ENCODE data around the gene FAM78A.
"Not testable (repeated sequence)": the region's sequence is repeated elsewhere in the genome, so short reads cannot be mapped to it uniquely, and the experiment has no call there.

FAM78A gene

DNA sequence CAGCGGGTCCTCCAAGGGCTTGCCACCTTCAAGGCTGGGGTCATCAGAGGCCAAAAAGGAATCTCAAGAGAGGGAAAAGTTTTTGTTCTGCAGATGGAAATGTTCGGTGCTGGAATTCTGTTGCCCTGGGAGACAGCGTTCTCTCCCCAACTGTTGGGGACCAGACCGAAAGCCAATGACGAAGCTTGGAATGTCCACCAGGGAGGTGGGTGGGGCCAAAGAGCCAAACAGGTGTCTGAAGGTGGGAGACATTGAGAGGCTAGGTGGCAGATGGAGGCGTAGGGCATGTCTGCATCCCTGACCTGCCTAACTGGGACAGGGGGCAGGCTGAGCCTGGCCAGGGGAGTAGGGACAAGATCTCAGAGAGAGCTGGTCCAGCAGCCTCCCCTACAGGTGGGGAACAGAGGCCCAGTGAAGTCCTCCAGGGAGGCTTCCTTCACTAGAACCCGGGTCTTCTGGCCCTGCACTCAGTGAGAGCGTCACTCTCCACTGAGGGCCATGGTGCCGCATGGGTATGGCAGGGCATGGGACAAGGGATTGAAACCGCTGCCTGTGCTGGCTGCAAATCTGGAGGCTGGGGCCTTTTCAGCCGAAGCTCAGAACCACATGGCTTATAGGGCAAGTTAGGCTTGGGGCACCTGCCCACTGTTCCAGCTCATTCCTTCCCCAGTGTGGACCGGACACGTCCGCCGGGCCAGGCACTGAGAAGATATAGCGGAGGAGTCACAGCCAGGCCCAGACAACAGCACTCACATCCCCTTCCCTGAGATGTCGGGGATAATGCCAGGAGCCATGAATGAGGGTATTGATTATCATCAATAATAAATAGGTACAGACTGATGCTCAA, 5.0 kb upstream of the FAM78A start:
- DNase-seq (ENCODE audit: low spot score) = no peak

DNA sequence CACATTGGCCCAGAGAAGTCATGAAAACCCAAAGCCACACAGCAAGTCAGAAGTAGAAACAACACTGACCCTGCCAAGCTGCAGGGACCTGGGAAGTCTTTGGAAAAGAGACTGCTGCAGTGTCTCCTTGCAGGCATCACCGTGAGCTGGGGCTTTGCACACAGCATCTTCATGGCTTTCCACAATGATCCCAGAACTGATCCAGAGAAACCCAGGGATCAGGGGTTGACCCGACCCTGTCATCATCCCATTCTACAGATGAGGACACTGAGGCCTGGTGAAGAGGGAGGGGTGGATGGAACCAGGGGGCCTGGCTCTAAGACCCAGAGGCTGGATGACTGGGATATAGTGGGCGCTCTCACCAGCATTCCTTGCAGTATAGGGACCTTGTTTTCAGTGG, 4.3 kb upstream of the FAM78A start:
- no peak for DNase-seq (ENCODE audit: low spot score)

DNA sequence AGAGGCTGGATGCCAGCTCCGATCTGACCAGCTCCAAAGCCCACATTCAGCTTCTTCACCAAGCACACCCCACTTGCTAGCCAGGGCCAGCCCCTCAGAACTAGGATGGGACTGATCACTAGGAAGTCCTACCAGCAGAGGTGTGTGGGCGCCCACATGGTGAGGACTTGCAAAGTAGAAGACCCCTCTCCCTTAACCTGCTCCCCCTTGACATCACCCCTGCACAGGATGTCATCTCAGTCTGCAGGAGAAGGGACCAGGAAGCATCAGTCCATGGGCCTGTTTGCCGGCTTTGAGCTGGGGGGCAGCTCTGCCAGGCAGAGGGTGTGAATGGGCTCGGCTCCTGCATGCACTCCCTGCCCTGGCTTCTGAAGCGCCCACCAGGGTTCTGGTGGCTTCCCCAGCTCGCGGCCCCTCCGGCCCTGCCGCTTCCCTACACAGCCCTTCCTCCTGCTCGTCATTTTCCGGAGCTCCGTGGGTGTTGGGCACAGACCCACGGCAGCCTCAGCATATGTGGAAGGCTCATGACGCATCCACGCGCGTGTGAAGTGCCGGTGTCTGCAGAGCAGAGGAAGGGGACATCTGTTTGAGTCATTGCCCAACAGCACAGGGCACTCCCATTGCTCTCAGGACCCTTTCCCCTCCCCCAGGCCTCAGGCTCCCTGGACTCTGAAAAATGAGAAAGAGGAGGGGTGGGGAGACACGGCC, 3.7 kb upstream of the FAM78A start:
- no peak for DNase-seq (ENCODE audit: low spot score)

GRCh38 chr9:131279196-131279862, 3.0 kb upstream of the FAM78A start:
- no peak for DNase-seq (ENCODE audit: low spot score)

DNA sequence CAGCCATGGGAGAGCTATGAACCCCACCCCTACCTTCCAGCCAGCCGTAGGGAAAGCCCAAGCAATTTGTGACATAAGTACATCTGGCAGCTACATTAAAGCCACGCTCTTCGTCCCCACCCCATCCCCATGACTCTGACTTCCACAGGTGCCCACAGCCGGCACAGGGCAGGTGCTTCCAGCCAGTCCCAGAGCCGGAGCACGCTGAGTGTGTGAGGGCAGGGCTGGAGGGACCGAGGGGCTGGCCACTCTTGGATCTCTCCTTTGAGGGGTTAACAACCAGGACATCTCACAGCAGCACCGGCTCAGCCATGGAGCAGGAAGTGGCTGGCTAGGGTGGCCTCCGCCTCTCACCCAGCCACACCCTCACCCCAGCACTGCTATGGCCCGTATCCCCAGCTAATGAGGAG, 2.4 kb upstream of the FAM78A start:
- no peak for DNase-seq (ENCODE audit: low spot score)

GRCh38 chr9:131277910-131278701, 1.8 kb upstream of the FAM78A start:
- DNase-seq (ENCODE audit: low spot score) = peak; percentile 96

DNA sequence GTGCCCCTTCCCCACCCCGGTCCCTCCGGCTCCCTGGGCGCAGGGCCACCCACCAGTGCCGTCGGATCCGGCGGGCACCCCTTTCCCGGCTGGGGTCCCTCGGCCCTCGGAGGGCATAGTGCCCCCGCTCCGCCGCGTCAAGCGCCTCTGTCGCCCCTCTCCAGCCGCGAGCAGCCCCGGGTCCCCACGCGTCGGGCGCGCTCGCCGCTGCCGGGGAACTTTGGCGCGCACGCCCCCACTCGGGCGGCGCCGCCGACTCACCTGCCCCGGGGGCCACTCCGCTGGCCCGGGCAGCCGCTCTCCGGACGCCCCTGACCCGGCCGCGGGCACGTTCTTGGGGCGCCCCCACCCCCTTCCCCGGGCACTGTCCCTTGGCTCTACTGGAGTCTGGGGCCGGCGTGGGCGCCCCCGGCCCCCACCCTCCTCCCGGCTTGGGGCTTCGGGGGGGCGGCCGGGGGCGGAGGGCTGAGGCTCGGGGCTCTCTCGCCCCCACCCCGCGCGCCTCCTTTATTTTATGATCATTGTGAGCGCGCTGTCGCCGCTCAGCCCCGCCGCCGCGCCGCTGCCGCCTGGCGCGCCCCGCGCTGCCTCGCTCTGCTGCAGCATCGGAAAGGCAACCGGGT, 1.1 kb upstream of the FAM78A start:
- DNase-seq (ENCODE audit: low spot score) = no peak

DNA sequence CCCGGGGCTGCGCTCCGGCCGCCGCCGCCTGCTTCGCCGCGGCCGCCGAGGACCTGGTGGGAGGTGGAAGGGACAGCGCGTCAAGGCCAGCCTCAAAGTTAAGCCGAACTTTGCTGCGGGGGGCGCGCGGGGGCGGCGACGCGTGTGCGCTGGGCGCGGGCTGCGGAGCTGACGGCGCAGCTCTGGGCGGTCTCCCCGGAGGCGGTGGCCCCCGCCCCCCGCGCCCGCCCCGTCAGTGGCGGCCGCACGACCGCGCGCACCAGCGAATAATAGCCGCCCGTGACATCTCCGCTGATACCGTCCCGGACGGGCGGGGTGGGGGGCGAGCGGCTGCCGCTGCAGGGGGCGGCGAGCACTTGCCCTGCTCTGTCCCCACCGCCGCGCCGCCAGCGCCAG, 579 bp upstream of the FAM78A start:
- no peak for DNase-seq (ENCODE audit: low spot score)

- peak; percentile 22 for DNase-seq (ENCODE audit: low spot score)
Measured at GRCh38 chr9:131275332-131276093, 797 bp downstream of the FAM78A start.

GRCh38 chr9:131274674-131275331, 1.5 kb downstream of the FAM78A start:
- DNase-seq (ENCODE audit: low spot score) = no peak

- no peak for DNase-seq (ENCODE audit: low spot score)
Measured at GRCh38 chr9:131273856-131274673, 2.2 kb downstream of the FAM78A start.

GRCh38 chr9:131273146-131273855, 3.0 kb downstream of the FAM78A start:
- DNase-seq (ENCODE audit: low spot score) = no peak

- no peak for DNase-seq (ENCODE audit: low spot score)
Measured at GRCh38 chr9:131272212-131272611, 4.1 kb downstream of the FAM78A start.

DNA sequence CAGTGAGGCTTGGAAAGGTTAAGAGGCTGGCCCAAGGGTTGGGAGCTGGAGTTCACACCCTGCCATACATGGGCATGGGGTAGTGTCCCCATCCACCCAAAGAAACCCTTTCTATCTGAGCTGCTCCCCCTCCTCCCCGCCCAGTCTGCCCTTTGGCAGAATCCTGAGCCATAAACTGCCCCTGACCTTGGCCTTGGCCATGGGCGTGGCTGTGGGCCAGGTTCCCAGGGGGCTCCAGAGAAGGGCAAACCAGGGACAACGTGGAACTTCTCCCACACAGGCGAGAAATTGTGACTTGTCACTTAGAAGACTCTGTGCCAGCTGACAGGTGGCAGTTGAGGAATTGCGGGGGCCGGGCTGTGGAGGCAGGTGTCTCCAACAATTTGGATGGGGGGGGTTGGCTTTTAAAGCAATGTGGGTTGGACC, 4.8 kb downstream of the FAM78A start:
- no peak for DNase-seq (ENCODE audit: low spot score)

DNA sequence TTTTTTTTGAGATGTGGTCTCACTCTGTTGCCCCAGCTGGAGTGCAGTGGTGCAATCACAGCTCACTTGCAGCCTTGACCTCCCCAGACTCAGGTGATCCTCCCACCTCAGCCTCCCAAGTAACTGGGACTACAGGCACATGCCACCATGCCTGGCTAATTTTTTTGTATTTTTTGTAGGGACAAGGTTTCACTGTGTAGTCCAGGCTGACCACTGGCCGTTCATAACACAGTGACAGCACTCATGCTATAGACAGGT, 5.4 kb downstream of the FAM78A start:
- not testable (repeated sequence) for DNase-seq (ENCODE audit: low spot score)

- no peak for DNase-seq (ENCODE audit: low spot score)
Measured at GRCh38 chr9:131270171-131271015, 5.9 kb downstream of the FAM78A start.

DNA sequence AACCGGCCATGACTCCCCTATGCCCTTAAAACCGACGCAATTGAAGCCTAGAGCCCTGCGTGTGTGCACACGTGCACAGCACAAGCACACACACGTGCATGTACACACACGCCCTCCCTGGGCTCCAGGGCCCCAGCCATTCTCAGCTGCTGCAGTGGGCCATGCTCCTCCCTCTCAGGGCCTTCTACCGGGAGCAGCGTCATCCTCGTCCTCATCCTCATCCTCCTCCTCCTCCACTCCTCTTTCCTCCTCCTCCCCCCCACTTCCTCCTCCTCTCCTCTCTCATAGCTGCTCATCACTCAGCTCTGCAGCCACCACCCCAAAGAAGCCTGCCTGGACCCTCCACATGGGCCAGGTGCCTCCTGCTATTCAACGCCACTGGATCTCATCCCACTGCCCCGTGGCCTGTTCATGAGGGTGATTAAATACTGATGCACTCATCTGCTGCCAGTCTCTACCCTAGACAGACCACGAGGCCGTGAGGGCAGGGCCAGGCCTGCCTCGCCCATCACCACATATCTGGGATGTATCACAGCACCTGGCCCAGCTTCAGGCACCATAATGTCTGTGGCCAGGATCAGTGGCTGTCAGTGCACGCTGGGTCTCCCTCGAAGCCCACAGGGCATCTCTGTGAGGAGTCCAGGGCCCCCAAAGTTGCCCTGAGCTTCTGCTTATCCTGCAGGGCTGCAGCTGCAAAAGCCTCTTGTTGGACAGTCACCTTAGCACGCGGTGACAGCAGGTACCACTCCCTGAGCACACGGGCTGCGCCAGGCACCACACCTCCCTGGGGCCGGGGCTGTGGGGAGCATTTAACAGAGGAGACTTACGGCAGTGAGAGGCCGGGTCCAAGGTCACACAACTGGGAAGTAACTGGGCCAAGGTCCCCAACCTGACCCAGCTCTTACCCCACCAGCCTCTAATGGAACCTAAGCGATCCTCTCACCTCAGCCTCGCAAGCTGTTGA, 9.8 kb downstream of the FAM78A start:
- DNase-seq (ENCODE audit: low spot score) = peak; percentile 35

Data from AG08395 (cell line).